GM12878 (cell line): ENCODE measurements around the gene SMARCB1. TPM values are rescaled to one million over a fixed set of nuclear protein-coding genes. Genes with fewer than 3 reads are reported as not detected.

Experiments
- ATAC-seq: fragments of 200-7000 bp; cut with Tn5 transposase; 3 replicates; pipeline ENCODE4 v1.9.1; 2020; ENCODE audit warnings: mild to moderate bottlenecking, moderate library complexity
- BruUV-seq: library from RNA; stranded (reverse); fragments of 400-500 nt; replicated peaks from 2 replicates; lab custom pipeline; 2021; lab: Mats Ljungman, UMichigan
- CTCF ChIA-PET: fragments of 300-600 bp; sonication (Branson Sonifier 250); formaldehyde crosslinking; extraction: SDS; loops from one replicate; lab custom pipeline; 2021; ENCODE audit warnings: inconsistent platforms; lab: Yijun Ruan, JAX
- POLR2A ChIA-PET: fragments of 350-600 bp; formaldehyde crosslinking; extraction: SDS; loops from one replicate; lab custom pipeline; 2021; ENCODE audit warnings: inconsistent platforms; lab: Charles Lee
- RAD21 ChIA-PET: fragments of 300-600 bp; sonication (Branson Sonifier 250); formaldehyde crosslinking; loops from one replicate; lab custom pipeline; 2023; ENCODE audit warnings: antibody characterized with exemption; ENCODE audit not compliant: unreplicated experiment; lab: Charles Lee
- SMC1A ChIA-PET: fragments of 300-600 bp; sonication (Branson Sonifier 250); formaldehyde crosslinking; loops from one replicate; lab custom pipeline; 2023; ENCODE audit not compliant: unreplicated experiment, uncharacterized antibody; lab: Charles Lee
- DNase-seq: peaks from one replicate; pipeline ENCODE4 v3.0.0-alpha.2; 2011; ENCODE audit warnings: low read depth, low spot score
- FAIRE-seq: peaks from 3 replicates; lab custom pipeline; 2011; peaks lifted over from hg19 to GRCh38; lab: Jason Lieb, UNC
- H2AFZ ChIP-seq: 2 replicates; pipeline ENCODE4 v1.6.0; 2011; ENCODE audit warnings: low read depth, low read length, control low read depth; ENCODE audit not compliant: control insufficient read depth
- H3K27ac ChIP-seq: 2 replicates; pipeline ENCODE4 v1.5.1; 2011; ENCODE audit warnings: control low read depth; ENCODE audit not compliant: control insufficient read depth, insufficient read depth
- H3K27me3 ChIP-seq, 2 experiments: replicated peaks in 1 of 2; 2 replicates each; pipeline versions ENCODE4 v1.6.0 to v1.6.1; 2011; ENCODE audit warnings: low read length in 1 of 2; ENCODE audit not compliant: control insufficient read depth in 2 of 2, insufficient read depth in 2 of 2
- H3K36me3 ChIP-seq, 2 experiments: 2 replicates each; pipeline ENCODE4 v1.5.1; 2011; ENCODE audit warnings: low read length in 1 of 2; ENCODE audit not compliant: control insufficient read depth in 2 of 2, insufficient read depth in 2 of 2
- H3K4me1 ChIP-seq: 2 replicates; pipeline ENCODE4 v1.6.1; 2011; ENCODE audit warnings: mild to moderate bottlenecking, low read length, moderate library complexity, mixed read lengths; ENCODE audit not compliant: control insufficient read depth, insufficient read depth
- H3K4me2 ChIP-seq: 2 replicates; pipeline ENCODE4 v1.6.0; 2011; ENCODE audit warnings: control low read depth; ENCODE audit not compliant: control insufficient read depth, insufficient read depth
- H3K4me3 ChIP-seq: fragments of 200-600 bp; sonication (generic); 2 replicates; pipeline ENCODE4 v1.5.1; 2016
- H3K79me2 ChIP-seq: 2 replicates; pipeline ENCODE4 v1.6.0; 2011; ENCODE audit warnings: low read length; ENCODE audit not compliant: control insufficient read depth, insufficient read depth
- H3K9ac ChIP-seq: 2 replicates; pipeline ENCODE4 v1.8.0; 2011; ENCODE audit warnings: low read length, control low read depth, mixed read lengths; ENCODE audit not compliant: control insufficient read depth, insufficient read depth
- H3K9me3 ChIP-seq: replicated peaks from 3 replicates; pipeline ENCODE4 v1.5.1; 2011; ENCODE audit warnings: mild to moderate bottlenecking, low read length; ENCODE audit not compliant: control insufficient read depth, insufficient read depth
- H4K20me1 ChIP-seq: 2 replicates; pipeline ENCODE4 v1.6.0; 2011; ENCODE audit not compliant: control insufficient read depth, insufficient read depth
- HDAC6 ChIP-seq: fragments of 200-600 bp; sonication (generic); IDR thresholded peaks from one replicate; pipeline ENCODE4 v1.8.0; 2017; ENCODE audit warnings: antibody characterized with exemption; ENCODE audit not compliant: unreplicated experiment
- POLR2A ChIP-seq: IDR thresholded peaks from 2 replicates; pipeline ENCODE4 v1.6.1; 2011; ENCODE audit warnings: low read depth, mild to moderate bottlenecking, low read length
- SMAD5 ChIP-seq: IDR thresholded peaks from 2 replicates; pipeline ENCODE4 v1.6.1; 2016; ENCODE audit warnings: antibody characterized with exemption, low read depth
- SREBF2 ChIP-seq: IDR thresholded peaks from 2 replicates; pipeline ENCODE4 v1.6.1; 2012; ENCODE audit warnings: mild to moderate bottlenecking, low read length
- TCF3 ChIP-seq: IDR thresholded peaks from 2 replicates; pipeline ENCODE4 v1.6.1; 2012; ENCODE audit warnings: low read depth, mild to moderate bottlenecking, low read length, borderline replicate concordance; ENCODE audit not compliant: insufficient read depth
- WRNIP1 ChIP-seq: IDR thresholded peaks from 2 replicates; pipeline ENCODE4 v1.6.1; 2011; ENCODE audit warnings: low read depth, low read length, improper control_type of control experiment, borderline replicate concordance
- WGBS: methylation state at CpG from one replicate; pipeline ENCODE4 v1.1.6; 2016; ENCODE audit warnings: low lambda C conversion rate; ENCODE audit not compliant: insufficient replicate concordance, insufficient coverage; ENCODE audit errors: missing lambda C conversion rate; 5-methylcytosine and 5-hydroxymethylcytosine counted together
- in situ Hi-C: fragments of 300-500 bp; cut with MboI; formaldehyde crosslinking; loops from 9 replicates; pipeline ENCODE4 v1.14.3; 2018; ENCODE audit warnings: mixed read lengths
- intact Hi-C: fragments of 100-400 bp; cut with micrococcal nuclease; formaldehyde crosslinking; loops from one replicate; pipeline ENCODE4 v1.14.2; 2022; ENCODE audit not compliant: unreplicated experiment
- polyA plus RNA-seq, 11 experiments: library from polyadenylated mRNA; depleted of rRNA in 4 of 11; unstranded in 6 of 11; stranded (reverse) in 5 of 11; fragments of >200 nt; fragmentation: Nextera tagmentation in 4 of 11; fragmentation: Illumina TruSeq in 1 of 11; extraction: Ambion mirVana in 4 of 11; extraction: Trizol in 1 of 11; gene quantifications; 1 replicate in 1 of 11; 2 replicates in 10 of 11; pipeline versions ENCODE4 v1.2.1 to v1.2.3, GENCODE V29; 2011 to 2016; ENCODE audit warnings: inconsistent platforms in 2 of 11, missing spikeins in 2 of 11, low read depth in 1 of 11
- total RNA-seq, 4 experiments: library from RNA; depleted of rRNA in 3 of 4; stranded (reverse); fragments of >200 nt in 3 of 4; fragmentation: Illumina TruSeq in 1 of 4; extraction: Trizol in 1 of 4; gene quantifications; 2 replicates each; pipeline versions ENCODE4 v1.2.1 to v1.2.3, GENCODE V29; 2013 to 2021

The SMARCB1 gene
- total and polyA plus RNA-seq, 10 of the 15 experiments (the other 5 are each of a cell fraction or from before 2014, with no cell fraction given), result 9.1 to 215 (median 183) TPM

GRCh38 chr22:23836692-23837495 lies 50.1 kb downstream of the SMARCB1 start:
- Histone ChIP-seq H4K20me1 (no peaks in the 10 kb centered on the region), H3K4me1 (peaks cover 17% of the 10 kb centered on the region), H3K36me3 (peaks cover 7 to 37% of the 10 kb centered on the region in 2 experiments), H3K9ac (peak overlapping the region; percentile 77; the same call in 1 of the 2 replicates), H3K27me3 (no peaks in the 10 kb centered on the region), H2AFZ (no peak overlapping the region), H3K4me3 (peak overlapping the region; percentile 76; the same call in 1 of the 2 replicates), H3K9me3 (no peaks in the 10 kb centered on the region), H3K4me2 (peak overlapping the region; percentile 94), H3K27ac (no peak overlapping the region), H3K79me2 (no peaks in the 10 kb centered on the region; the same call in 1 of the 2 replicates)
- ChIA-PET RAD21 (no interaction called here), SMC1A (interaction anchor here (0.9 to 1.9 kb wide), 2 partner anchors 9 to 66 kb away, joined by 3 to 5 read pairs; no protein-coding TSS in a partner anchor), POLR2A (interaction anchor here (1.2 kb wide), 1 partner anchor 37 kb away, joined by 3 read pairs; no protein-coding TSS in a partner anchor), CTCF (interaction anchor here (1.7 to 3.7 kb wide), 2 partner anchors 13 to 66 kb away, joined by 6 to 12 read pairs; partner anchors contain the start of gene MMP11)
- ATAC-seq, result no peak
- TF ChIP-seq SMAD5, result 0 out of 2 replicates have a peak, but pooled peaks have one; percentile 21
- no peak for TF ChIP-seq TCF3
- no peak for TF ChIP-seq HDAC6
- no peak for TF ChIP-seq SREBF2
- TF ChIP-seq WRNIP1, result no peak
- peak; percentile 64 for TF ChIP-seq POLR2A
- DNase-seq, result no peak
- FAIRE-seq, result no peak
- BruUV-seq, result no TSS peak
- WGBS, result 37% methylated on average over 11 of the region's 12 CpGs
- intact Hi-C loops (no loop called here), in situ Hi-C loops (no loop called here)
